GM10248 (cell line): ENCODE measurements around the gene BBS1.
"Not testable (repeated sequence)": the region's sequence is repeated elsewhere in the genome, so short reads cannot be mapped to it uniquely, and the experiment has no call there.

Experiments used
- CTCF ChIA-PET: fragments of 300-600 bp; sonication (Branson Sonifier 250); formaldehyde crosslinking; extraction: SDS; loops from one replicate; lab custom pipeline; 2021; ENCODE audit warnings: antibody characterized with exemption; lab: Yijun Ruan, JAX
- POLR2A ChIA-PET: fragments of 350-650 bp; sonication (Branson Sonifier 250); formaldehyde crosslinking; extraction: SDS; loops from one replicate; lab custom pipeline; 2020; ENCODE audit warnings: antibody characterized with exemption; lab: Yijun Ruan, JAX
- DNase-seq: peaks from one replicate; pipeline ENCODE4 v3.0.0; 2012; ENCODE audit errors: extremely low spot score
- CTCF ChIP-seq: IDR thresholded peaks from 2 replicates; pipeline ENCODE4 v1.5.1; 2012; ENCODE audit warnings: mild to moderate bottlenecking, low read depth; ENCODE audit errors: extremely low read depth, missing control alignments, control extremely low read depth

The BBS1 gene

GRCh38 chr11:66570850-66571180 is 60.4 kb downstream of the BBS1 start:
- no peak for DNase-seq
- POLR2A ChIA-PET, result no interaction called here
- CTCF ChIA-PET, result interaction anchor here (4.4 kb wide), 1 partner anchor 107 kb away, joined by 23 read pairs; the partner anchor contains the start of gene RBM4B
- no peak for TF ChIP-seq CTCF

GRCh38 chr11:66579017-66579606 is 68.7 kb downstream of the BBS1 start:
- ChIA-PET POLR2A (no interaction called here), CTCF (interaction anchor here (0.6 to 5.4 kb wide), 15 partner anchors 9 to 305 kb away, joined by 3 to 103 read pairs (median 3); partner anchors contain the start of genes CCDC87, CCS, RBM4 and RBM4B)
- peak; percentile 74 for TF ChIP-seq CTCF
- peak; percentile 83 for DNase-seq

GRCh38 chr11:66580803-66581202 is 70.4 kb downstream of the BBS1 start:
- DNase-seq, result no peak
- no peak for TF ChIP-seq CTCF
- ChIA-PET CTCF (interaction anchor here (1.0 to 5.4 kb wide), 10 partner anchors 9 to 142 kb away, joined by 3 to 103 read pairs (median 4); partner anchors contain the start of genes CCDC87, CCS, CTSF and MRPL11), POLR2A (no interaction called here)

GRCh38 chr11:66581261-66581660 is 70.8 kb downstream of the BBS1 start:
- ChIA-PET POLR2A (interaction anchor here (0.5 kb wide), 1 partner anchor 52 kb away, joined by 7 read pairs; no protein-coding TSS in a partner anchor), CTCF (interaction anchor here (1.0 to 5.4 kb wide), 8 partner anchors 11 to 143 kb away, joined by 3 to 103 read pairs (median 4); partner anchors contain the start of genes CCDC87, CCS, CTSF and MRPL11)
- TF ChIP-seq CTCF, result no peak
- DNase-seq, result no peak

- DNase-seq, POLR2A ChIA-PET: not testable (repeated sequence)
- CTCF ChIA-PET, result interaction anchor here (1.1 kb wide), 1 partner anchor 104 kb away, joined by 3 read pairs; no protein-coding TSS in a partner anchor
These were observed 72.2 kb downstream of the BBS1 start for GRCh38 chr11:66582565-66583147.
